Measurements from ENCODE around the gene UBQLN2. TPM values are rescaled to one million over a fixed set of nuclear protein-coding genes. Genes with fewer than 3 reads are reported as not detected.

UBQLN2 gene
- polyA plus RNA-seq, 1 of the 3 experiments (the other 2 are of a cell fraction), result 10.7 TPM

- Histone ChIP-seq H4K20me1 (ENCODE audit: insufficient read depth) (no peaks in the 10 kb centered on the region), H2AFZ (ENCODE audit: low read depth) (no peak overlapping the region), H3K4me2 (no peak overlapping the region), H3K27ac (ENCODE audit: low read depth in 2 of 2, low read length in 1 of 2) (no peak overlapping the region), H3K9me3 (no peaks in the 10 kb centered on the region), H3K9me2 (no peaks in the 10 kb centered on the region), H3K27me3 (ENCODE audit: insufficient read depth) (no peaks in the 10 kb centered on the region), H3K9ac (no peak overlapping the region), H3K4me3 (ENCODE audit: low read depth in 2 of 2, low read length in 1 of 2) (no peak overlapping the region), H3K36me3 (replicated peaks in 1 of 2; ENCODE audit: control insufficient read depth in 1 of 2, insufficient read depth in 2 of 2, low read length in 1 of 2) (no peaks in the 10 kb centered on the region), H3F3A (replicated peaks; ENCODE audit: insufficient read depth) (no peaks in the 10 kb centered on the region), H3K79me2 (ENCODE audit: insufficient read depth) (no peaks in the 10 kb centered on the region), H3K4me1 (ENCODE audit: control insufficient read depth in 1 of 2, insufficient read depth in 2 of 2, low read depth in 1 of 2, low read length in 1 of 2) (no peaks in the 10 kb centered on the region)
- TF ChIP-seq RAD21 (IDR thresholded peaks at IDR 0.05; ENCODE audit: low read length), result no peak
- no peak for TF ChIP-seq REST (IDR thresholded peaks at IDR 0.05; ENCODE audit: low read depth, low read length)
- no peak for TF ChIP-seq SMC3 (IDR thresholded peaks at IDR 0.05; ENCODE audit: low read depth, low read length)
- TF ChIP-seq EZH2phosphoT487 (IDR thresholded peaks at IDR 0.05; ENCODE audit: borderline replicate concordance, low read depth), result no peak
- TF ChIP-seq RXRA (IDR thresholded peaks at IDR 0.05; ENCODE audit: borderline replicate concordance, low read depth), result no peak
- TF ChIP-seq SIN3A (IDR thresholded peaks at IDR 0.05; ENCODE audit: borderline replicate concordance, low read depth, low read length), result no peak
- no peak for TF ChIP-seq YY1 (IDR thresholded peaks at IDR 0.05; ENCODE audit: low read depth)
- DNase-seq, result no peak
- 42% methylated on average over 1 of the region's 1 CpG for WGBS (ENCODE audit: low lambda C conversion rate)
- CTCF ChIA-PET, result interaction anchor here (0.9 kb wide), 1 partner anchor 12 kb away, joined by 3 read pairs; no protein-coding TSS in a partner anchor
- POLR2A ChIA-PET, result no interaction called here
Measured at GRCh38 chrX:56550667-56551066, 12.8 kb upstream of the UBQLN2 start.

GRCh38 chrX:56554870-56555269 is 8.6 kb upstream of the UBQLN2 start:
- H3F3A ChIP-seq (replicated peaks; ENCODE audit: insufficient read depth), result no peaks in the 10 kb centered on the region
- H3K4me1 ChIP-seq (ENCODE audit: control insufficient read depth in 1 of 2, insufficient read depth in 2 of 2, low read depth in 1 of 2, low read length in 1 of 2), result no peaks in the 10 kb centered on the region
- H3K36me3 ChIP-seq (replicated peaks in 1 of 2; ENCODE audit: control insufficient read depth in 1 of 2, insufficient read depth in 2 of 2, low read length in 1 of 2), result no peaks in the 10 kb centered on the region
- no peak overlapping the region for H3K4me3 ChIP-seq (ENCODE audit: low read depth in 2 of 2, low read length in 1 of 2)
- no peak overlapping the region for H3K4me2 ChIP-seq
- H3K27me3 ChIP-seq (ENCODE audit: insufficient read depth), result no peaks in the 10 kb centered on the region
- no peaks in the 10 kb centered on the region for H3K9me3 ChIP-seq
- no peak overlapping the region for H3K9ac ChIP-seq
- H4K20me1 ChIP-seq (ENCODE audit: insufficient read depth), result no peaks in the 10 kb centered on the region
- CTCF ChIA-PET, result no interaction called here
- no peaks in the 10 kb centered on the region for H3K79me2 ChIP-seq (ENCODE audit: insufficient read depth)
- no peak for DNase-seq
- WGBS (ENCODE audit: low lambda C conversion rate), result 41% methylated on average over 4 of the region's 4 CpGs
- H3K27ac ChIP-seq (ENCODE audit: low read depth in 2 of 2, low read length in 1 of 2), result no peak overlapping the region
- H3K9me2 ChIP-seq, result no peaks in the 10 kb centered on the region
- POLR2A ChIA-PET, result no interaction called here
- no peak overlapping the region for H2AFZ ChIP-seq (ENCODE audit: low read depth)
- no peak for TF ChIP-seq NRF1 (IDR thresholded peaks at IDR 0.05; ENCODE audit: low read depth, low read length)
- no peak for TF ChIP-seq RCOR1 (IDR thresholded peaks at IDR 0.05; ENCODE audit: low read length)
- no peak for TF ChIP-seq TCF12 (IDR thresholded peaks at IDR 0.05)
- TF ChIP-seq POLR2AphosphoS5 (IDR thresholded peaks at IDR 0.05; ENCODE audit: low read depth, low read length), result no peak
- TF ChIP-seq GATA2 (CRISPR knock-in tag; IDR thresholded peaks at IDR 0.05), result no peak
- TF ChIP-seq GABPA (IDR thresholded peaks at IDR 0.05; ENCODE audit: low read depth), result no peak
- TF ChIP-seq EP300 (IDR thresholded peaks at IDR 0.05; ENCODE audit: borderline replicate concordance in 1 of 2, low read depth in 1 of 2, low read length in 1 of 2), result no peak
- TF ChIP-seq EZH2phosphoT487 (IDR thresholded peaks at IDR 0.05; ENCODE audit: borderline replicate concordance, low read depth), result no peak
- no peak for TF ChIP-seq YY1 (IDR thresholded peaks at IDR 0.05; ENCODE audit: low read depth)
- no peak for TF ChIP-seq SIN3A (IDR thresholded peaks at IDR 0.05; ENCODE audit: borderline replicate concordance, low read depth, low read length)
- TF ChIP-seq CHD2 (IDR thresholded peaks at IDR 0.05; ENCODE audit: low read length, partially characterized antibody), result no peak
- TF ChIP-seq, protein P1, sequence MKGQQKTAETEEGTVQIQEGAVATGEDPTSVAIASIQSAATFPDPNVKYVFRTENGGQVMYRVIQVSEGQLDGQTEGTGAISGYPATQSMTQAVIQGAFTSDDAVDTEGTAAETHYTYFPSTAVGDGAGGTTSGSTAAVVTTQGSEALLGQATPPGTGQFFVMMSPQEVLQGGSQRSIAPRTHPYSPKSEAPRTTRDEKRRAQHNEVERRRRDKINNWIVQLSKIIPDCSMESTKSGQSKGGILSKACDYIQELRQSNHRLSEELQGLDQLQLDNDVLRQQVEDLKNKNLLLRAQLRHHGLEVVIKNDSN (IDR thresholded peaks at IDR 0.05; ENCODE audit: borderline replicate concordance, low read depth), result no peak
- TF ChIP-seq FOXM1 (IDR thresholded peaks at IDR 0.05; ENCODE audit: low read depth), result no peak
- TF ChIP-seq, protein P2, sequence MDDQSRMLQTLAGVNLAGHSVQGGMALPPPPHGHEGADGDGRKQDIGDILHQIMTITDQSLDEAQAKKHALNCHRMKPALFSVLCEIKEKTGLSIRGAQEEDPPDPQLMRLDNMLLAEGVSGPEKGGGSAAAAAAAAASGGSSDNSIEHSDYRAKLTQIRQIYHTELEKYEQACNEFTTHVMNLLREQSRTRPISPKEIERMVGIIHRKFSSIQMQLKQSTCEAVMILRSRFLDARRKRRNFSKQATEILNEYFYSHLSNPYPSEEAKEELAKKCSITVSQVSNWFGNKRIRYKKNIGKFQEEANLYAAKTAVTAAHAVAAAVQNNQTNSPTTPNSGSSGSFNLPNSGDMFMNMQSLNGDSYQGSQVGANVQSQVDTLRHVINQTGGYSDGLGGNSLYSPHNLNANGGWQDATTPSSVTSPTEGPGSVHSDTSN (IDR thresholded peaks at IDR 0.05), result no peak
- TF ChIP-seq FOXJ3 (CRISPR knock-in tag; IDR thresholded peaks at IDR 0.05), result no peak
- TF ChIP-seq, protein P3, sequence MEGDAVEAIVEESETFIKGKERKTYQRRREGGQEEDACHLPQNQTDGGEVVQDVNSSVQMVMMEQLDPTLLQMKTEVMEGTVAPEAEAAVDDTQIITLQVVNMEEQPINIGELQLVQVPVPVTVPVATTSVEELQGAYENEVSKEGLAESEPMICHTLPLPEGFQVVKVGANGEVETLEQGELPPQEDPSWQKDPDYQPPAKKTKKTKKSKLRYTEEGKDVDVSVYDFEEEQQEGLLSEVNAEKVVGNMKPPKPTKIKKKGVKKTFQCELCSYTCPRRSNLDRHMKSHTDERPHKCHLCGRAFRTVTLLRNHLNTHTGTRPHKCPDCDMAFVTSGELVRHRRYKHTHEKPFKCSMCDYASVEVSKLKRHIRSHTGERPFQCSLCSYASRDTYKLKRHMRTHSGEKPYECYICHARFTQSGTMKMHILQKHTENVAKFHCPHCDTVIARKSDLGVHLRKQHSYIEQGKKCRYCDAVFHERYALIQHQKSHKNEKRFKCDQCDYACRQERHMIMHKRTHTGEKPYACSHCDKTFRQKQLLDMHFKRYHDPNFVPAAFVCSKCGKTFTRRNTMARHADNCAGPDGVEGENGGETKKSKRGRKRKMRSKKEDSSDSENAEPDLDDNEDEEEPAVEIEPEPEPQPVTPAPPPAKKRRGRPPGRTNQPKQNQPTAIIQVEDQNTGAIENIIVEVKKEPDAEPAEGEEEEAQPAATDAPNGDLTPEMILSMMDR (IDR thresholded peaks at IDR 0.05), result no peak
- no peak for TF ChIP-seq TEAD4 (IDR thresholded peaks at IDR 0.05; ENCODE audit: borderline replicate concordance, insufficient read depth)
